Activated T-cell treated with anti-CD3 and anti-CD28 coated beads for 24 hours (primary cell): ENCODE data around the gene ANKRD45.
"Not testable (repeated sequence)": the region's sequence is repeated elsewhere in the genome, so short reads cannot be mapped to it uniquely, and the experiment has no call there.

ENCODE experiments used
- DNase-seq: peaks from one replicate; pipeline ENCODE4 v3.0.0-alpha.2; 2020; ENCODE audit warnings: low read depth

Gene ANKRD45

GRCh38 chr1:173669491-173669941 is at the start of gene ANKRD45:
TSS of gene ANKRD45 (minus strand) at chr1:173669851. CDS start at chr1:173659418, 10,433 bp downstream.
- DNase-seq = no peak

- DNase-seq = no peak
Observed at GRCh38 chr1:173717238-173717637, 47.6 kb upstream of the ANKRD45 start.

- no peak for DNase-seq
Observed at GRCh38 chr1:173715538-173715844, 45.8 kb upstream of the ANKRD45 start.

GRCh38 chr1:173714759-173715537 is 45.3 kb upstream of the ANKRD45 start, which contains the start of gene KLHL20:
TSS of gene KLHL20 (plus strand) at chr1:173714981. CDS start at chr1:173716044, 1,063 bp downstream.
- peak; percentile 84 for DNase-seq

GRCh38 chr1:173714441-173714758 is 44.7 kb upstream of the ANKRD45 start:
- no peak for DNase-seq

- DNase-seq = no peak
Observed at GRCh38 chr1:173708787-173709186, 39.1 kb upstream of the ANKRD45 start.

- DNase-seq = no peak
Observed at GRCh38 chr1:173705117-173705516, 35.5 kb upstream of the ANKRD45 start.

- no peak for DNase-seq
Observed at GRCh38 chr1:173702736-173703135, 33.1 kb upstream of the ANKRD45 start.

- not testable (repeated sequence) for DNase-seq
Observed at GRCh38 chr1:173701299-173701698, 31.6 kb upstream of the ANKRD45 start.

- no peak for DNase-seq
Observed at GRCh38 chr1:173693238-173693637, 23.6 kb upstream of the ANKRD45 start.

GRCh38 chr1:173688300-173688699 is 18.6 kb upstream of the ANKRD45 start:
- DNase-seq = no peak

GRCh38 chr1:173685121-173685520 is 15.5 kb upstream of the ANKRD45 start:
- DNase-seq = not testable (repeated sequence)

- not testable (repeated sequence) for DNase-seq
Observed at GRCh38 chr1:173683838-173684237, 14.2 kb upstream of the ANKRD45 start.

- no peak for DNase-seq
Observed at GRCh38 chr1:173682184-173682583, 12.5 kb upstream of the ANKRD45 start.

GRCh38 chr1:173680152-173680551 is 10.5 kb upstream of the ANKRD45 start:
- DNase-seq = not testable (repeated sequence)

GRCh38 chr1:173674496-173674895 is 4.8 kb upstream of the ANKRD45 start:
- not testable (repeated sequence) for DNase-seq

GRCh38 chr1:173666646-173667045 is 3.0 kb downstream of the ANKRD45 start:
- DNase-seq = no peak

GRCh38 chr1:173663159-173663558 is 6.5 kb downstream of the ANKRD45 start:
- DNase-seq = no peak

- DNase-seq = no peak
Observed at GRCh38 chr1:173661763-173662162, 7.9 kb downstream of the ANKRD45 start.

- DNase-seq = no peak
Observed at GRCh38 chr1:173661271-173661670, 8.4 kb downstream of the ANKRD45 start.

GRCh38 chr1:173660306-173660705 is 9.3 kb downstream of the ANKRD45 start:
- no peak for DNase-seq

GRCh38 chr1:173648880-173649605 is 20.6 kb downstream of the ANKRD45 start:
- DNase-seq = no peak

- no peak for DNase-seq
Observed at GRCh38 chr1:173646656-173647055, 23.0 kb downstream of the ANKRD45 start.
